GF-D8 (cell line): Measurements from ENCODE around the gene LGALS7B.
"Not testable (repeated sequence)": the region's sequence is repeated elsewhere in the genome, so short reads cannot be mapped to it uniquely, and the experiment has no call there.

Experiments used
- DNase-seq: peaks from one replicate; lab custom pipeline; 2025; lab: John Stamatoyannopoulos, UW

The LGALS7B gene

GRCh38 chr19:38788478-38789243 is at the start of gene LGALS7B:
LGALS7B (plus strand) TSS chr19:38789200; CDS start chr19:38789227, 27 bp downstream.
- DNase-seq = no peak

DNA sequence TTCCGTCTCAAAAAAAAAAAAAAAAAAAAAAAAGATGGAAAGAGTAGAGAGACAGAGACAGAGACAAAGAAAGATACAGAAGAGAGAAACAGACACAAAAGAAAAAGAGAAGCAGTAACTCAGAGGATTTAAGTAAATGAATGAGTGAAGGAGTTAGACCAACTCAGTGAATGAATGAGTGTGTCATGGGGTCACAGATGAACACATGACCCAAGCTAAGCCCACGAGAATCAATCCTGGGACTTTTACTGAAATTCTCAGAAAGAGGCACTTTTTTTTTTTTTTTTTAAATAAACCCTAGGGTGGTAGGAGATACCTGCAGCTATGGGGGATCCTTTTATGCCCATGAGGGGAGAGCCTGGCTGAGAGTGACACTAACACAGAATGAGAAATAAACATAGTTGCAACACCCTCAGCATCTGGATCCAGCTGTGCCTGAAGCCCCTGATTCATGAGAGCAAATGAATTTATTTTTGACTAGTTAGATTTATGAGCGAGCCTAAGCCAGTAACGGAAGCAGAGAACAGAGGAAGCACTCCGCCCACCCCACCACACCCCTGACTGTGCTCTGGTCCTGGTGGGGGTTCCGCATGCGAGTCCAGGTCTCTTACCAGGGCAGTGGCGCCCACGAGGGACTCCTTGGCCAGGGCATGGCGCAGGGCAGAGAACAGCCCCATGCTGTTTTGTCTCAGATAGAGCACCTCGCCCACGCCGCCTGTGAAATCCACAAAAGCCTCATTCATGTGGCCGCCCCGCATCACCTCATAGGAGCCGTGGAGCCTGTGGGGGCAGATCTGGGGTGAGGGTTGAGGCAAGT is 49.4 kb upstream of the LGALS7B start:
- no peak for DNase-seq

DNA sequence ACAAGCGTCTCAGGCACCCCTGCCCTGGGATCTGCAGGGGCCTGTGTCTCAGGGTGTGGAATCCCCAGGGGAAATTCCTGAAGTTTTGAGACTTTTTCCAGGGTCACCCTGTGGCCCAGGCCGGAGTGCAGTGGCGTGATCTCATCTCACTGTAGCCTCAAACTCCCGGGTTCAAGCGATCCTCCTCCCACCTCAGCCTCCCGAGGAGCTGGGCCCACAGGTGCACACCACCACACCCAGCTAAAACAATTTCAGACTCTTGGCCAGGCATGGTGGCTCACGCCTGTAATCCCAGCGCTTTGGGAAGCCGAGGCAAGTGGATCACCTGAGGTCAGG is 48.8 kb upstream of the LGALS7B start:
- no peak for DNase-seq

DNA sequence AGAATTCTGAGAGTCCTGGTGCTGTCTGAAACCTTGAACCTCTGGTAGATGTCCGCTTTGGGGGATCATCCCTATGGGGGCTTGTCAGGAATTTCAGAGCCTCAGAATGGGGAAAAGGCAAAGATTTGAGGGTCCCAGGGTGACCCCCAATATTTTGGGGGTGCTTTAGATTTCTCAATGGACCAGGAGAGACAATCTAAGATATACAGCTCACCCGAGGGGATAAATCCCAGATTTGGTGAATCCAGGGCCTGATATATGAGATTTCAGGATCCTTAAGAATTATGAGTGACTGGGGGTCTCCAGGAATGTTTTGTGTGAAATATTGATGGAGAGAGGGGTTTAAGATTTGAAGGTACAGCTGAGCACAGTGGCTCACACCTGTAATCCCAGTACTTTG is 48.1 kb upstream of the LGALS7B start:
- no peak for DNase-seq

GRCh38 chr19:38741670-38742069 is 47.3 kb upstream of the LGALS7B start:
- DNase-seq = no peak

DNA sequence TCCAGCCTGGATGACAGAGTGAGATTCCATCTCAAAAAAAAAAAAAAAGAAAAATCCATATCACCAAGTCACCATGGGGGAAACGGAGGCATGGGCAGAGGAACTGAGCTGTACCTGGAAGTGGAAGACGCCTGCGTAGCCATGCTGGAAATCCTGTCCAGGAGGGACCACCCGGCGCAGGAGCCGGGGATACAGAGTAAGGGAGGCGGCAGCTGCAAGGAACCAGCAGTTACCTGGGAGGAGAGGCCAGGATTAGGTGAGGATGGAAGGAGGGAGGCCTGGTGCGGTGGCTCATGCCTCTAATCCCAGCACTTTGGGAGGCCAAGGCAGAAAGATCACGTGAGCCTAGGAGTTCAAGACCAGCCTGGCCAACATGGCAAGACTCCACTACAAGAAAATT is 46.7 kb upstream of the LGALS7B start:
- no peak for DNase-seq

GRCh38 chr19:38742906-38743305 is 46.1 kb upstream of the LGALS7B start:
- DNase-seq = no peak

DNA sequence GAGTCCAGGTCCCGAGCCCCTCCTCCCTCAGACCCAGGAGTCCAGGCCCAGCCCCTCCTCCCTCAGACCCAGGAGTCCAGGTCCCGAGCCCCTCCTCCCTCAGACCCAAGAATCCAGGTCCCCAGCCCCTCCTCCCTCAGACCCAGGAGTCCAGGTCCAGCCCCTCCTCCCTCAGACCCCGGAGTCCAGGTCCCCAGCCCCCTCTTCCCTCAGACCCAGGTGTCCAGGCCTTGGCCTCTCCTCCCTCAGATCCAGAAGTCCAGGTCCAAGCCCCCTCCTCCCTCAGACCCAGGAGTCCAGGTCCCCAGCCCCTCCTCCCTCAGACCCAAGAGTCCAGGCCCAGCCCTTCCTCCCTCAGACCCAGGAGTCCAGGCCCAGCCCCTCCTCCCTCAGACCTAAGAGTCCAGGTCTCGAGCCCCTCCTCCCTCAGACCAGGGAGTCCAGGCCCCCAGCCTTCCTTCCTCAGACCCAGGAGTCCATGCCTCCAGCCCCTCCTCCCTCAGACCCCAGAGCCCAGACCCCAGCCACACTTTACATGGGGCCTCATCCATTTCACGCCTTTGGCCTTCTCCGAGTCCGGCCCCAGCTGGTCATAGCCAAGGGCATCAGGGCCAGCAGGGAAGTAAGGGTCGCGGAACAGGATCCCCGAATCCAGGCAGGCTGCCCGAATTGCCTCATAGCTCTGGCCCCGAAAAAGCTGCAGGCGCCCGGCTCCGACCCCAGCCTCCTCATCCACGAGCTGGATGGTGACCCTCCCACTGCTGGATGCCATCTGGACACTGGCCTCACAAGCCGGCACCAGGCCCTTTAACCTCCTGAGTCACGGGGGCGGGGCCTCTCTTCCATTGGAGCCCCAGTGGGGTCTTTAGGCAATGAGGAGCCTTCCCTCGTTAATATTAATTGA is 45.4 kb upstream of the LGALS7B start:
- no peak for DNase-seq

- no peak for DNase-seq
These were observed 44.7 kb upstream of the LGALS7B start, which contains the start of gene CAPN12 for GRCh38 chr19:38744298-38744681. CAPN12 (minus strand) TSS chr19:38744474; CDS start chr19:38744165, 309 bp downstream.

- DNase-seq = no peak
These were observed 44.1 kb upstream of the LGALS7B start for GRCh38 chr19:38744874-38745273.

- DNase-seq = no peak
These were observed 43.7 kb upstream of the LGALS7B start for GRCh38 chr19:38745316-38745715.

DNA sequence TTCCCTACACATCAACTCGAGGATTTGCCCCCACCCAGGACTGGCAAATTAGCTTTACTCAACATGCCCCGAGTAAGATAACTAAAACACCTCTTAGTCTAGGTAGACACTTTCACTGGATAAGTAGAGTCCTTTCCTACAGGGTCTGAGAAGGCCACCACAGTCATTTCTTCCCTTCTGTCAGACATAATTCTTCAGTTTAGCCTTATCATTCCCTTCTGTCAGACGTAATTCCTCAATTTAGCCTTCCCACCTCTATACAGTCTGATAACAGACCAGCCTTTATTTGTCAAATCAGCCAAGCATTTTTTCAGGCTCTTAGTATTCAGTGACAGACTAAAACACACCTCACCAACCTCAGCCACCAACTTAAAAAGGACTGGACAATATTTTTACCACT is 35.2 kb upstream of the LGALS7B start:
- DNase-seq = not testable (repeated sequence)

- not testable (repeated sequence) for DNase-seq
These were observed 34.8 kb upstream of the LGALS7B start for GRCh38 chr19:38754196-38754595.

GRCh38 chr19:38759590-38760003 is 29.4 kb upstream of the LGALS7B start:
- DNase-seq = no peak

DNA sequence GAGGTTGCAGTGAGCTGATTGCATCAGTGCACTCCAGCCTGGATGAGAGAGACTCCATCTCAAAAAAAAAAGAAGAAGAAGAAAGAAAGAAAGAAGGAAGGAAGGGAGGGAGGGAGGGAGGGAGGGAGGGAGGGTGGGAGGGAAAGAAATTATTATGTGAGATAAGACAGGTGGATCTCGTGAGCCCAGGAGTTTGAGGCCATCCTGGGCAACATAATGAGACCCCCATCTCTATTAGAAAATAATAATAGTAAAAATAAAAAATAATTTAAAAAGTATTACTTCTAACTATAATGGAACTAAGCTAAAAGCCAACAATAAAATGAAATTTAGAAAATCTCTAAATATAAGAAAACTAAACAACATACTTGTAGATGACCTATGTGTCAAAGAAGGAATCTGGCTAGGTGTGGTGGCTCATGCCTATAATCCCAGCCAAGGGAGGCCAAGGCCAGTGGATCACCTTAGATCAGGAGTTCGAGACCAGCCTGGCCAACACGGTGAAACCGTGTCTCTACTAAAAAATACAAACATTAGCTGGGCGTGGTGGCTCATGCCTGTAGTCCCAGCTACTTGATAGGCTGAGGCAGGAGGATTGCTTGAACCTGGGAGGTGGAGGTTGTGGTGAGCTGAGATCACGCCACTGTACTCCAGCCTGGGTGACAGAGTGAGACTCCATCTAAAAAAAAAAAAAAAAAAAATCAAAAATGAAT is 28.0 kb upstream of the LGALS7B start:
- DNase-seq = not testable (repeated sequence)

- not testable (repeated sequence) for DNase-seq
These were observed 27.1 kb upstream of the LGALS7B start for GRCh38 chr19:38761884-38762389.

- DNase-seq = no peak
These were observed 25.2 kb upstream of the LGALS7B start for GRCh38 chr19:38763795-38764220.

DNA sequence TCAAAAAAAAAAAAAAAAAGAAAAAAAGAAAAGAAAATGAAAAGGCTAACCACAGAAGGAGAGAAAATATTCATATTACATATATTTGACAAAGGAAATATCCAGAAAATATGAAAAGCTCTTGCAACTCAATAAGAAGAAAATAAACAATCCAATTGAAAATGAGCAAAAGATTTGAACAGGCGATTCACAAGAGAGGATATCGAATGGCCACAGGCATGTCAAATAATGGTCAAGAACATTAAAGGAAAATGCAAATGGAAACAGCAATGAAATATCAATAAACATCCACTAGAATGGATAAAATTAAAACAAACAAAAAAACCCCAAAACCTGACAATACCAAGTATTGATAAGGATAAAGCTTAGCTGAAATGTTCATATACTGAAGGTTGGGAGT is 23.8 kb upstream of the LGALS7B start:
- DNase-seq = no peak

GRCh38 chr19:38766276-38767047 is 22.5 kb upstream of the LGALS7B start:
- no peak for DNase-seq

DNA sequence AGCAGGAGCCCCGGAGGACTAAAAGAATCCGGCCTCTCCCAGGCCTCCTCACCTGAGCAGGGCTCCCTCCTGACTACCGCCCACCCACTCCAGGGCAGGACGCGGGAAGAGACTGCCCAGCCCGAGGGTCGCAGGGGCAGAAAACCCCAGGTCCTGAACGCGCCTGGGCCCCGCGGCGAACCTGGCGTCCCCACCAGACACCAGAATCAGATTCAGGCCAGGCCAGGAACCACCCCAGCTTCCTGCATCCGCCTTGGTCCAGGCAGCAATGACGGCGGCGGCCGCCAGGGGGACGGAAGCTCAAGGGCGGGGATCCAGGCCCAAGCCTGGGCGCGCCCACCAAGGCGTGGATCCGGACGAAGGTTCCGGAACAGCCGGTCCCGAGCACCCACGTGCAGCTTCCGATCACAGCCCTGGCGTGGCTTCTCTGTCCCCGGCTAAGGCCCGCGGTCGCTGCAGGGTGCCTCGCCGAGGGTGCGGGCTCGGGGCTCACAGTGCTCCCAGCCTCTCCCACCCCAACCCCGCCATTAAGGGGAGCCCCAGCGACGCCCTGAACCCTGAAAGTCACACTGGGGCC is 19.3 kb upstream of the LGALS7B start:
- DNase-seq = peak; percentile 18
